RWPE2 (cell line): Measurements from ENCODE around the gene VPS52.
A peak's percentile ranks its signal among the peaks of the same experiment; 100 is the strongest.

Experiments used
- ATAC-seq: fragments of 200-7000 bp; cut with Tn5 transposase; 3 replicates; pipeline ENCODE4 v1.9.1; 2021; ENCODE audit warnings: low read depth
- DNase-seq: peaks from one replicate; pipeline ENCODE4 v3.0.0-alpha.2; 2020; ENCODE audit warnings: low spot score
- H3K27ac ChIP-seq: fragments of 450-650 bp; 2 replicates; pipeline ENCODE4 v1.5.1; 2017; ENCODE audit warnings: mild to moderate bottlenecking; ENCODE audit not compliant: poor library complexity, severe bottlenecking
- H3K27me3 ChIP-seq: fragments of 250-450 bp; sonication (Bioruptor Pico); 2 replicates; pipeline ENCODE4 v1.5.1; 2021; ENCODE audit warnings: mild to moderate bottlenecking, moderate library complexity; ENCODE audit not compliant: insufficient read depth, poor library complexity, severe bottlenecking
- H3K36me3 ChIP-seq: fragments of 250-450 bp; sonication (Bioruptor Pico); 2 replicates; pipeline ENCODE4 v1.5.1; 2020; ENCODE audit warnings: low read depth, mild to moderate bottlenecking, moderate library complexity
- H3K4me1 ChIP-seq: fragments of 250-450 bp; sonication (Bioruptor Pico); 2 replicates; pipeline ENCODE4 v1.5.1; 2021; ENCODE audit warnings: mild to moderate bottlenecking, moderate library complexity; ENCODE audit not compliant: insufficient read depth, poor library complexity, severe bottlenecking
- H3K4me3 ChIP-seq: fragments of 250-450 bp; sonication (Bioruptor Pico); 2 replicates; pipeline ENCODE4 v1.5.1; 2021; ENCODE audit warnings: mild to moderate bottlenecking, moderate library complexity; ENCODE audit not compliant: severe bottlenecking
- H3K9me3 ChIP-seq: fragments of 250-450 bp; sonication (Bioruptor Pico); 2 replicates; pipeline ENCODE4 v1.5.1; 2021; ENCODE audit warnings: mild to moderate bottlenecking, moderate library complexity; ENCODE audit not compliant: severe bottlenecking
- TF ChIP-seq, protein P1 (sequence below): fragments of 450-650 bp; IDR thresholded peaks from one replicate; pipeline ENCODE4 v1.5.1; 2017; ENCODE audit warnings: mild to moderate bottlenecking, moderate library complexity; ENCODE audit not compliant: poor library complexity, severe bottlenecking

VPS52 gene

GRCh38 chr6:33279257-33279695, 7.6 kb upstream of the VPS52 start:
- H3K27me3 ChIP-seq, result no peaks in the 10 kb centered on the region
- H3K4me3 ChIP-seq, result no peak overlapping the region
- peaks cover 54% of the 10 kb centered on the region for H3K36me3 ChIP-seq
- TF ChIP-seq, protein P1, sequence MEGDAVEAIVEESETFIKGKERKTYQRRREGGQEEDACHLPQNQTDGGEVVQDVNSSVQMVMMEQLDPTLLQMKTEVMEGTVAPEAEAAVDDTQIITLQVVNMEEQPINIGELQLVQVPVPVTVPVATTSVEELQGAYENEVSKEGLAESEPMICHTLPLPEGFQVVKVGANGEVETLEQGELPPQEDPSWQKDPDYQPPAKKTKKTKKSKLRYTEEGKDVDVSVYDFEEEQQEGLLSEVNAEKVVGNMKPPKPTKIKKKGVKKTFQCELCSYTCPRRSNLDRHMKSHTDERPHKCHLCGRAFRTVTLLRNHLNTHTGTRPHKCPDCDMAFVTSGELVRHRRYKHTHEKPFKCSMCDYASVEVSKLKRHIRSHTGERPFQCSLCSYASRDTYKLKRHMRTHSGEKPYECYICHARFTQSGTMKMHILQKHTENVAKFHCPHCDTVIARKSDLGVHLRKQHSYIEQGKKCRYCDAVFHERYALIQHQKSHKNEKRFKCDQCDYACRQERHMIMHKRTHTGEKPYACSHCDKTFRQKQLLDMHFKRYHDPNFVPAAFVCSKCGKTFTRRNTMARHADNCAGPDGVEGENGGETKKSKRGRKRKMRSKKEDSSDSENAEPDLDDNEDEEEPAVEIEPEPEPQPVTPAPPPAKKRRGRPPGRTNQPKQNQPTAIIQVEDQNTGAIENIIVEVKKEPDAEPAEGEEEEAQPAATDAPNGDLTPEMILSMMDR, result no peak
- ATAC-seq, result no peak
- H3K9me3 ChIP-seq, result no peaks in the 10 kb centered on the region
- peaks cover 23% of the 10 kb centered on the region for H3K4me1 ChIP-seq
- no peak for DNase-seq
- H3K27ac ChIP-seq, result no peak overlapping the region

GRCh38 chr6:33278810-33279209, 7.1 kb upstream of the VPS52 start:
- no peak overlapping the region for H3K27ac ChIP-seq
- H3K36me3 ChIP-seq, result peaks cover 56% of the 10 kb centered on the region
- DNase-seq (no peak), ATAC-seq (no peak)
- H3K9me3 ChIP-seq, result no peaks in the 10 kb centered on the region
- H3K4me1 ChIP-seq, result peaks cover 28% of the 10 kb centered on the region
- TF ChIP-seq, protein P1, result no peak
- no peaks in the 10 kb centered on the region for H3K27me3 ChIP-seq
- H3K4me3 ChIP-seq, result no peak overlapping the region

DNA sequence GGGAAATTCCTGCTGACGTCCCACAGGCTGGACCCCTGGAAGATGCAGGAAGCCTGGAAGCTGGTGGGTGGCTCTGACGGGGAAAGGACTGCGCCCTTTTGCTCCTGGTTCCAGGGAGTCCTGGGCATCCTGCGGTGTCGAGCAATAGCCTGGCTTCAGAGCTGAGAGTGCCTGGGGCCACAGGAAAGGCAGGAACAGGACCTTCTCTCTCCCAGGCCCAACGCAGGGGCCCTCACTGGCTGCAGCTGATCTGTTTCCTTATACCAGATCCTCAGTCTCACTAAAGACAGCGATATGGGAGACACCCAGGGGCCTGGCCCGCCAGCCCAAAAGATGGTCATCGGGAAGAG, 6.7 kb upstream of the VPS52 start:
- Histone ChIP-seq H3K4me1 (peaks cover 32% of the 10 kb centered on the region), H3K27me3 (no peaks in the 10 kb centered on the region), H3K36me3 (peaks cover 57% of the 10 kb centered on the region), H3K4me3 (no peak overlapping the region), H3K27ac (peak overlapping the region; percentile 84), H3K9me3 (no peaks in the 10 kb centered on the region)
- DNase-seq (no peak), ATAC-seq (no peak)
- TF ChIP-seq, protein P1, result no peak

DNA sequence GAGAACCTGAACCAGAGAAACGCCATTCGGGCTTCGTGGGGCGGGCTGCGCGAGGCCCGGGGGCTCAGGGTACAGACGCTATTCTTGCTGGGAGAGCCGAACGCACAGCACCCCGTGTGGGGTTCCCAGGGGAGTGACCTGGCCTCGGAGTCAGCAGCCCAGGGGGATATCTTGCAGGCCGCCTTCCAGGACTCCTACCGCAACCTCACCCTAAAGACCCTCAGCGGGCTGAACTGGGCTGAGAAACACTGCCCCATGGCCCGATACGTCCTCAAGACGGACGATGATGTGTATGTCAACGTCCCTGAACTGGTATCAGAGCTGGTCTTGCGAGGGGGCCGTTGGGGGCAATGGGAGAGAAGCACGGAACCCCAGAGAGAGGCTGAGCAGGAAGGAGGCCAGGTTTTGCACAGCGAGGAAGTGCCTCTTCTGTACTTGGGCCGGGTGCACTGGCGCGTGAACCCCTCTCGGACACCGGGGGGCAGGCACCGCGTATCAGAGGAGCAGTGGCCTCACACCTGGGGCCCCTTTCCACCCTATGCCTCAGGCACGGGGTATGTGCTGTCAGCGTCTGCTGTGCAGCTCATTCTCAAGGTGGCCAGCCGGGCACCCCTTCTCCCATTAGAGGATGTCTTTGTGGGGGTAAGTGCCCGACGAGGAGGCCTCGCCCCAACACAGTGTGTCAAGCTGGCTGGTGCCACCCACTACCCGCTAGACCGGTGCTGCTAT, 6.2 kb upstream of the VPS52 start:
- Histone ChIP-seq H3K36me3 (peaks cover 59% of the 10 kb centered on the region), H3K27me3 (no peaks in the 10 kb centered on the region), H3K4me1 (peaks cover 33% of the 10 kb centered on the region), H3K4me3 (peak overlapping the region; percentile 31), H3K27ac (peak overlapping the region; percentile 84), H3K9me3 (no peaks in the 10 kb centered on the region)
- TF ChIP-seq, protein P1, result no peak
- ATAC-seq (no peak), DNase-seq (no peak)
